HG02870 (cell line): ENCODE results near the gene INCENP.

Experiments
- ATAC-seq: cut with Tn5 transposase; IDR thresholded peaks from one replicate; pipeline ENCODE4 v1.9.1; 2021; ENCODE audit warnings: mild to moderate bottlenecking, moderate library complexity; ENCODE audit not compliant: unreplicated experiment

Gene INCENP

DNA sequence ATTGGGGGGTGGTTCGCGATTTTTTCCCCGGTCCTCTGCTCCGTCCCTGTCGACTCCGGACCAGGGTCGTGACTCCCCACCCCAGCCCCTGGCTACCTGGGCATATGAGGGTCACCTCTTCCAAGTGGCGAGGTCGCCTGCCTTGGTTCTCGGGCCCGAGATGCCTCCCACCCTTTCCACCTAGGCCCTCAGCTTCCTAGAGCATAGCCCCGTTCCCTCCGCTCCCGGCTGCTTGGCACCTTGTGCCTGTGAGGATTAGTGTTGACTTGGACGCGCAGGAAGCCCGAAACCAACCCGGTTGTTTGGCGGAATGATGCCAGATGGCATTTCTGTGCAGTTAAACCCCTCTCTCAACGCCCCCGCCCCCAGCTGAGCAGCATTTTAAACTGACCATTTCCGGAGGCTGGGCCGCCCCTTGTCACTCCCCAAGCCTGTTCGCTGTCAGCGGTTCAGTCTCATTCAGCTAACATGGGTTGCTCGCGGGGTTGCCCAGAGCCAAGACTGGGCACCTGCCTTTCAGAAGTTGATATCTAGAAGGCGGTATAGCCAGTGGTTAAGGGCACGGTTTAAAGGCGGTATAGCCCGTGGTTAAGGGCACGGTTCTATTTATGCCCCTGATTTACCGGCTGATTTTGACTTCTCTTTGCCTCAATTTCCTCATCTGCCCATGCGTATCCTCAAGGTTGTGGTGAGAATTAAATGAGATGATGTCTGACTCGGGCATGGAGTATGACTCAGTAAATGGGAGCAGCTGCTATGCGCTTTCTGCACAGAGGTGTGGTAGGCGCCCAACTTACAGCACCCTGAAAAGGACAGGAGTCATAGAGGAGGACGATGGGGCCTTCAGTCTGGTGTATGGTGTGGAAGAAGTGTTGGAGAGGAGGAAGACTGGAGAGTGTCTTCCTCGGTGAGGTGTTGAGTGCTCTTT is 639 bp downstream of the INCENP start:
- peak; percentile 32 for ATAC-seq

DNA sequence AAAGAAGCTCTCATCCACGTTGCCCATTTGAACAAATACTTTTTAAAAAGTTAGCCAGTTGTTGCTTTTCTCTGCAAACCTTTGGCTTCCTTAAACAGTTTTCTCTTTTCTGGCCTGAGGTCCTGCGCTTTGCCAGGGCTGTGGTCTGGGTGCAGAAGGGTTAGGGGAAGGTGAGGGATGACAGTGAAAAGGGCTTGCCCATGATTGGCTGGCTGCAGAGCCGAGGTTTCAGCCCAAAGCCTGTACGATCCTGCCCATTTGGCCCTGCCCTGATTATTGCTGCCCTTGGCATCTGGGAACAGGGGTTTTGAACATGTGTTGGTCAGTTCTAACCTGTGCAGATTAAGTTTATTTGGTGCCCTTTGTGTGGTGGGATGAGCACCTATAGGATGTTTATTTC is 1.5 kb downstream of the INCENP start:
- ATAC-seq, result no peak

DNA sequence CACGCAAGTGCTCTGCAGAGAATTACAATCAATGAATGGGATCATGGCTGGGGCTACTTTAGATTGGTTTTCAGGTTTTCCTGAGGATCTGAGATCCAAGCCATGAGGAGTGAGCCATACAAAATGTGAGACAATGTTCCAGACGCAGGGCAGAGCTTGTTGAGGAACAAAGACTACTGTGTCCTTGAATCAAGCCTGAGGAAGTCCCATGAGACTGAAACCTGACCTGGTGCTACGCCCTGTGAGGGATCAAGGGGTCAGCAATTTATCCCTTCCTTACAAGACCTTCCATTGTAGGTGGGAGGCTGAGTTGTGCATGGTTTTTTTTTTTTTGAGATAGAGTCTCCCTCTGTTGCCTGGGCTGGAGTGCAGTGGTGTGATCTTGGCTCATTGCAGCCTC is 2.1 kb downstream of the INCENP start:
- no peak for ATAC-seq

DNA sequence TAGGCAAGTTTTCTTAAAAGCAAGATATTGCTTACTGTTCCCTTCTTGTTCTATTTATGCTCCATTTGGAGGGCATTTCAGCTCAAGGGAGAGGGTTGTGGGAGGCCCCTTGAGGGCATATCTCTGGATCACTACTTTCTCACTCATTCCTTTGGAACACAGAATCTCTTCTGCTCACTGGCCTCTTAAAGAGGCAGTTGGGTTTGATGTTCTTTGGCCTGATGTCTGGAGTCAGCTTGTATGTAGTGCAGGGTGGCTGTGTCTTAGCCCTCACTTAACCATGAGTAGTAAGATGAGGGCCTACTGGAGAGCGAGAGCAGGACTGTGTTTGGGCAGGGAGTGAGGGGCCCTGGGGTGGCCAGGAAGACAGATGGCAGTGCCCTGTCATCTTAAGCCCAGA is 3.6 kb downstream of the INCENP start:
- ATAC-seq, result no peak

DNA sequence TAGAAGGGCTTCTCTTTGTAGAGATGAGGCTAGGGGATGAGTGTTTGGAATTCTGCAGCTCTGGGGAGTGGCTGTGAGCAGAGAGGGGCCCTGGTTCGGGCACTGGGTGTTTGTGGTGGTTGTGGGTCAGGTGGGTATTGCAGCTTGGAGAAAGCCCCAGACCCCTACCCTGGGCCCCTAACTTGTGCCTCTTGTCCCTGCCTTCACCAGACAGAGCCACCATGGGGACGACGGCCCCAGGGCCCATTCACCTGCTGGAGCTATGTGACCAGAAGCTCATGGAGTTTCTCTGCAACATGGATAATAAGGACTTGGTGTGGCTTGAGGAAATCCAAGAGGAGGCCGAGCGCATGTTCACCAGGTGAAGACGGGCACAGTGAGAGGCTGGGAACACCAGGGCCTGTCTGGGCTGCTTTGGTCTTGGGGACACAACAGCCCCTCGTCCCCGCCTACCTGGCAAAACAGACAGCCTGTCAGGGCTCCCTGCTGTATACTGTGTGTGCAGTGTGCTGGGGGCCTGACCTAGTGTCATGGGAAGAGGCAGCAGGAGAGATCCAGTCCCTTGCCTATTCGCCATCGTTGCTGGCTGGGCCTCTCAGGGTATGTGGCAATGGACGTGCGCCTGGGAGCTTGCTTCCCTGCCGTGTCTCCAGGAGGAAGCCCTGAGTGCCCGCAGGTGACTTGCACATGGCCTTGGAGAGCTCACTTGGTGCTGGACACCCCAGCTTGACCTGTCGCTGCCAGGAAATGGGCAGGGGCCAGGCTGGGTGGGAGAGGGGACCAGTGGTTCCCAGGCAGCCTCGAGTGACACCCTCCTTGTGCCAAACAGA is 4.3 kb downstream of the INCENP start:
- no peak for ATAC-seq

DNA sequence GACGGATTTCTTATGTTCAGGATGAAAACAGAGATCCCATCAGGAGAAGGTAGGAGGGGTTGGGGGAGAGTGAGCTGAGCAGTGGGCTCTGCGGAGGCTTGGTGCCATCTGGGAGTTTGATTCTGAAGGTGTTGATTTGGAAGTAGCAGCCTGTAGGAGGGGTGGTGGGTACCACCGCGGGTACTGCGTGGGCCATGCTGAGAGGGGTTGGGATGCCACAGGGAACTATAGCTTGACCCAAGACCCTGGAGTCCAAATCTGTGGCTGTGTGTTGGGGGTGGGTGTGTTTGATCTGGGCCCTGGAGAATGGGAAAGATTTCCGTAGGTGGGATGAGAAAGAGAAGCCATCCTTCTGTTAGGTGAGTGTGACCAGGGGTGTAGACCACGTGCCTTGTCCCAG is 5.0 kb downstream of the INCENP start:
- no peak for ATAC-seq

DNA sequence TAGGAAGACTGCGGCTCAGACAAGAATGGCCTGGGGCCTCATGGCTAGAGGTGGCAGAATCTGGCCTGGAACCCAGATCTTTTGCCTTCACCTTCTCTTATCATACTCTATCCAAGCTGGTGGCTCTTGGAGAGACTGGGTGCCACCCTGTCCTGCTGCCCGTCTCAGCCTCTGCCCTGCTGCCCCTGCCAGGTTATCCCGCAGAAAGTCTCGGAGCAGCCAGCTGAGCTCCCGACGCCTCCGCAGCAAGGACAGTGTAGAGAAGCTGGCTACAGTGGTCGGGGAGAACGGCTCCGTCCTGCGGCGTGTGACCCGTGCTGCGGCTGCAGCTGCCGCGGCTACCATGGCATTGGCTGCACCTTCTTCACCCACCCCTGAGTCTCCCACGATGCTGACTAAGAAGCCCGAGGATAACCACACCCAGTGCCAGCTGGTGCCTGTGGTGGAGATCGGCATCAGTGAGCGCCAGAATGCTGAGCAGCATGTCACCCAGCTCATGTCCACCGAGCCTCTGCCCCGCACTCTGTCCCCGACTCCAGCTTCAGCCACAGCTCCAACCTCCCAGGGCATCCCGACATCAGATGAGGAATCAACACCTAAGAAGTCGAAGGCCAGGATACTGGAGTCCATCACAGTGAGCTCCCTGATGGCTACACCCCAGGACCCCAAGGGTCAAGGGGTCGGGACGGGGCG is 5.9 kb downstream of the INCENP start:
- no peak for ATAC-seq

DNA sequence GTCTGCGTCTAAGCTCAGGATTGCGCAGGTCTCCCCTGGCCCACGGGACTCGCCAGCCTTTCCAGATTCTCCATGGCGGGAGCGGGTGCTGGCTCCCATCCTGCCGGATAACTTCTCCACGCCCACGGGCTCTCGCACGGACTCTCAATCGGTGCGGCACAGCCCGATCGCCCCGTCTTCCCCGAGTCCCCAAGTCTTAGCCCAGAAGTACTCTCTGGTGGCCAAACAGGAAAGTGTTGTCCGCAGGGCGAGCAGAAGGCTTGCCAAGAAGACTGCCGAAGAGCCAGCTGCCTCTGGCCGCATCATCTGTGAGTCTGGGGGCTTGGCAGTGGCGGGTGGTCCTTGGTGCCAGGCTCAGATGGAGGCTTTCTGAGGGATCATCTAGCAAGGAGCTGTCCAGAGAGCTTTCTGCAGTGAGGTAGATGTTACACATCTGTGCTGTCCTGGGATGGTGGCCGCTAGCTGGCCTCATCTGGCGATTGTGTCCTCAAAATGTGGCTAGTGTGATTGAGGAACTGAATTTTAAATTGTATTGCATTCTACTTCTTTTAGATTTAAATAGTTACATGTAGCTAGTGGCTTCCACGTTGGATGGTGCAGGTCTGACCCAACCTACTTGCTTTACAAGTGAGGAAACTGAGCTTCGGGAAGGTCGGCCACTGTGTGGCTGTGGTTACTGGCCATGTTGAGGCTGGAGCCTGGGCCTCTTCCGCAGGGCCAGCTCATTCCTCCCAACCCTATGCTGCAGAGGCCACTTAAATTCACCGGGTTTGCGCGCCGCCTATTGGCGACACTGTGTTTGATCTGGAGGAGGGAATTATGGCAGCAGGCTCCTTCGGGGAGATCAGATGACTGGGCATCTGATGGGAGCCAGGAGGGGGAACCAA is 6.7 kb downstream of the INCENP start:
- no peak for ATAC-seq

DNA sequence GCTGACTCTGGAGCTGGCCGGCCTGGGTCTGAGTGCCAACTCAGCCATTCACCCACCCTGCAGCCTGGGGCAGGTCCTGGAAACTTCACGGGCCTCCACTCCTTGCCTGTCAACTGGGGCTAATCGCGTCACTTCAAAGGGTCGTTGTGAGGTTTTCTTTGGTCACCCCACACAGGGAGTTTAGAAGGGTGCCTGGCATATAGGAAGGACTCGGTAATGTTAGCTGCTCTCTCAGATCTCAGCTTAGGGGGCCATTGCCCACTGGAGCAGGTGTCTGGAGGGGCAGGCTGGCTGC is 7.3 kb downstream of the INCENP start:
- ATAC-seq, result no peak

DNA sequence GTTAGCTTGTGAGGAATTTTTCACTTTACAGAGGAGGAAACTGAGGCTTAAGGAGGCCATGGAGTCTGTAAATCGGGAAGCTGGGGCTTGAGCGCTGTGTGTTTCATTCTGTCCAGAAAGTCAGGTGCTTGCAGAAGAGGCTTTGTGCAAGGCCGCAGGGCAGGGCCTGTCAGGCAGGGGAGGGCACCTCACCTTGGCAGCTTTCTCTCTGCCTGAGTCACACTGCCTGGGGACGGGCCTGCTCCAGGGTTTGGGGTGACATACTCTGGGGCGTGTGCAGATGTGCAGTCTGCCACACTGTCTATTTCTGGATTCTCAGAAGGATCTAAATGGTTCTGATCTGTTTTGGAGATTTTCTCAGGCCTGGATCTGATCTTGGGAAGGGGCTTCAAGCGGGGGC is 8.4 kb downstream of the INCENP start:
- ATAC-seq, result no peak

DNA sequence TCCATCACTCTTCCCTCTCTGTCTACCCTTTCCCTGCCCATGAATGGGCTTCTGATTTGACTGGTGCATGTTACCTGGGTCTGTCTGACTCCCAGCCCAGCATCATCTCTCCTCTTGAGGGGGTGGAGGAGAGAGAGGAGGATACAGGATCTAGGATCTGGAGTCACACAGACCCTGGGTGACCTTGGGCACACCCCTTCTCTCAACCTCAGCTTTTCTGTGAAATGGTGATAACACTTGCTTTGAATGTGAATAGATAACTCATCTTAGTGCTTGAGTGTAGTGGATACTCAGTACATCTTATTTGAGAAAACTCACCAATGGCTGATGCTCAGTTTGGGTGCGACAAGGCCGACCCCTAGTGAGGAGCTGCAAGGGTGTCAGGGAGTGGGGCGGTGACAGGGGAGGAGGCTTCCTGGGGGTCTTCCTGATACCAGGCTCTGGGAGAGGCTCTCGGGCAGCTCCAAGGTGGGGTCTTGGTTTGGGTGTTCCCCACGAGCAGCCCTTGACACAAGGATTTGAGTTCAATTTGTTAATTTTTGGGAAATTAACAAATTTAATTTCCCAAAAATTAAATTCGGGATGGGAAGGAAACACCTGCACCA is 9.0 kb downstream of the INCENP start:
- no peak for ATAC-seq

DNA sequence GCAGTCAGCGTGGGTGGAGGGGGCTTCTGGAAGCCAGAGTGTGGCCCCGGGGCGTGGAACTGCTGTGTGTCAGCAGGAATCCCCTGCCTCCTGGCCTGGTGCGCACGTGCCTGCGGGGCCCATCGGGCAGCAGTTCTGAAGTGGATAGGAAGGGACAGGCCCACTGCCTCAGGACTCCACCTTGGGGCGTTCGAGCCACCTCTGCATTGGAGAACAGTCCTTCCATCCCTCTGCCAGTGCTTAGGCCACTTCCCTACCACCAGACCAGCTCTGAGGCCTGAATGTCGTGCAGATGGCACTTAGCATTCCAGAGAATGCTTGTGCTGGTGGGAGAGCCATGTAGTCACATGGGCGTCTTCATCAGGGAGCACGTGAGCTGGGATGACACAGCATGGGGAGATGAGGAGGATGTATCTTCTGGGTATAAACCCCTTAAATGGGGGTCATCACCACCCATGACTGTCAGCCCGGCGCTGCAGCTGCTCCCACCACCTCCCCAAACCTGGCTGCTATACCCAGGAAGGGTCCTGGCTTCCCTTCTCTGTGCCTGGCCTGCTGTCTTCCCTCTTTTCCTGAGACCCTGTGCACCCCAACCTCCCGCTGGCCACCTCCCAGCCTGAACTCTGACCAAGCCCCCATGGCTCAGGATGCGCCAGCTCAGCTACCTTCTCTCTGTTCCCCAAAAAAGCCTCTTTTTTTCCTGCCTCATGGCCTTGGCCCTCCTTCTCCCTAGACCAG is 9.7 kb downstream of the INCENP start:
- no peak for ATAC-seq

DNA sequence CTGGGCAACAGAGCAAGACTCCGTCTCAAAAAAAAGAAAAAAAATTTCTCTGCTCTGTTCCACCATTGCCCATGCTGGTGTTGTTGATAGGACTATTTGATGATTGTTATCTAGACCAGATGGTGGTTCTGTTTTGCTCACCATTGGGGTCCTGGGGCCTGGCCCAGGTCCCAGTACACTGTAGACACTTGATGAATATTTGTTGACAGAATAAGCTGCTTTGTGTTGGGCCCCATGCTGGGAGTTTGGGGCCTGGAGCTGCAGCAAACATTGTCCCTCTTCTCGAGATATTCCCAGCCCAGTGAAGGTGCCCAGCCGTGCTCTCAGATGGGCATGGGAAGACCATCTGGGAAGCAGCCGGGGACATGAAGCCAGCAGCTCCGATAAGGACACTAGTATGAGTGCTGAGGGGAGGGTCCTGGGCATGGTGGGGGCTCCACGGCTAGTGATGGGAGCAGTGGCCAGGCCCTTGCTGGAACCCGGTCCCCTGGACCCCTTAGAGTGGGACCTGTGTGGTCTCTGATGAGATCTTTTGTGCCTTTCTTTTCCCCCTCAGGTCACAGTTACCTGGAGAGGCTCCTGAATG is 13.6 kb downstream of the INCENP start:
- ATAC-seq, result no peak

DNA sequence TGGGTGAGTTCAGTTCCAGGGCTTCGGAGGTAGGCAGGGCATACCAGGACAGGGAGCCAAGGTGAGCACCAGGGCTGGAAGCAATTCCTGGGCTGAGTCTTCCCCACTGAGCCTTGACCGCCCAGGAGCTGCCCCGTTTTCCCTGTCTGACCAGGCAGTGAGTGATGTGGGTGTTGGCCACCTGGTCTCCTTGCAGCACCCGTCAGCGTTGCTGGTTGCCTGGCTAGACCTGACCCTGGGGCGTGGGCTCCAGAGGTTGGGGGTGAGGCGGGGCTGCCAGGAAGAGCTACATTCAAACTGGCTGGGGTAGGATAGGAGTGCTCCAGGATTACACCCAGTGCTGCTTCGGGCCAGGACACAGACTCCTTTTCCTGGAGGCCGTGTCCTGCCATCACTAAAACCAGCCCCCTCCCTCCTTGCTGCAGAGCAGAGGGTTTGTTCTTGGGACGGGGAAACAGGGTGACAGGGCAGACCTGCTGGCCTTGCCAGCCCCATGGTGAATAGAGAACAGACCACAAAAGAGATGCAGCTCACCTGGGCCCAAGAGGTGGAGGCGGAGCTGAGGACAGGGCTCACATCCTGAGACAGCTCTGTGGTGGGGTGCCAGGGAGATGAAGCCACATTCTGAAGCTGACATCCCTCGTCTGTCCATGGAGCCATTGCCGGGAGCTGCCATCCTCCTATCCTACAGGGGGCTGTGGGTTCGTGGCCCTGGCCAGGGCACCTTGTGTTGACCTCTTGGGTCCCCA is 14.2 kb downstream of the INCENP start:
- no peak for ATAC-seq

DNA sequence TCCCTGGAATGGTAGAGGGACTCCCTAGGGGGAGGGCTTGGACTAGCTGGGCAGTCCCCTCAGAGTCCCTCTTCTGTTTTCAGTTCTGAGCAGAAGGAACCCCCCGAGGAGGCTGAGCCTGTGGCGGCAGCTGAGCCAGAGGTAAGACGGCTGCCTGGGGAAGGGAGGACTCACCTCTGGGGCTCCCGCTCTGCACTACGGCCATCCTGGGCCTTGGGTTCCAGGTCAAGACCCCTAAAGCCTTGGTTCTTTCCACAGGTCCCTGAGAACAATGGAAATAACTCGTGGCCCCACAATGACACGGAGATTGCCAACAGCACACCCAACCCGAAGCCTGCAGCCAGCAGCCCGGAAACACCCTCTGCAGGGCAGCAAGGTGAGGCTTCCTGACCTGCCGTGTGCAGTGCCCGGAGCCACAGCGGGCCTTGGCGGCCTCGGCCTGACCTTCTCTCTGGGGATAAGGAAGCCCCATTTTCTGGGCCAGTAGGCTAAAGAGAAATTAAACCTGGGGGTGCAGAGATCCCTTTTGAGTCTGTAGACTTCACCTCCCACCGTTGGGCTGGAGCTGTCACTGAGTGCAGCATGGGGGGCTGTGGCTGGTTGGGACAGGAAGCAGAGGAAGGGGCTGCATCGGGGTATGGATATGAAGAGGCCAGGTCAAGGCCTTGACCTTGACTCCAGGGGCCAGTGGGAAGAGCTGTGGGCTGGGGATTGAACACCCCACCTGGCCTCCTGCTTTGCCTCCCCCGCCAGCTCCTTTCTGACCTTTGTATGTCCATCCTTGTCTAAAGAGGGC is 15.0 kb downstream of the INCENP start:
- no peak for ATAC-seq

DNA sequence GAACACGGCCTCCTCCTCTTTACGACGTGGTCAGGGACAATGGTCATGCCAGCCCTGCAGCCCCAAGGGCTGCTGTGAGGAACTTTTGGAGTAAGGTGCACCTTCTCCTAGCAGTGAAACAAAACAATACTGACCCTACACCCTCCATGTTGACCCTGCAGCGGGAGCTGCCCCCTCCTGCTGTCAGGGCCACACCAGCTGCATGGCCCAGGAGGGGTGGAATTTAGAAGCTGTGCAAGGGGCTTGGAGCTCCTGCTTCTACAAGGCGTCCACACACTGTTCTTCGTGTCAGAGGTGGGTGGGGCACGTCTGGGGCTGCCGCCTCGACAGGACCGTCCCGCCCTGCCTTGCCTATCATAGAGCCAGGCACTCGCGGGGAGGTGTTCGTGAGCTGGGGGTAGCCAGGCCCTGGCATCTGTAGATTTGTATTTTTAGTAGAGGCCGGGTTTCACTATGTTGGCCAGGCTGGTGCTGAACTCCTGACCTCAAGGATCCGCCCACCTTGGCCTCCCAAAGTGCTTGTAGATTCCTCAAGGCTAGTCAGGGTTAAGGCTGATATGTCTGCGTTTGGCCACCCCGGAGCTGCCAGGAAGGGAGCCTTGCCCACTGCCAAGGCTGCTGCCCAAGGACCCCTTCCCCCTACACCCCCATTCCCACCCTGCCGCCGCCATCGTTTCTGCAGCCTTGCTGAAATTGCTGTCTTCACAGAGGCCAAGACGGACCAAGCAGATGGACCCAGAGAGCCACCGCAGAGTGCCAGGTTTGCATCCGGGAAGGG is 15.9 kb downstream of the INCENP start:
- no peak for ATAC-seq
